H9 (cell line): ENCODE data around the gene FBRSL1. TPM values are rescaled to one million over a fixed set of nuclear protein-coding genes. Genes with fewer than 3 reads are reported as not detected.

ENCODE experiments used
- DNase-seq: peaks from one replicate; pipeline ENCODE4 v3.0.0-alpha.2; 2017
- H2AFZ ChIP-seq: one replicate; pipeline ENCODE4 v1.6.1; 2013; ENCODE audit warnings: mild to moderate bottlenecking, low read length, control low read depth, moderate library complexity
- H2AK5ac ChIP-seq: 2 replicates; pipeline ENCODE4 v1.6.1; 2013; ENCODE audit warnings: low read length, control low read depth, mixed read lengths; ENCODE audit not compliant: insufficient read length
- H2BK120ac ChIP-seq: one replicate; pipeline ENCODE4 v1.6.1; 2013; ENCODE audit warnings: low read depth, mild to moderate bottlenecking, low read length, control low read depth, inconsistent platforms; ENCODE audit not compliant: poor library complexity, severe bottlenecking
- H2BK12ac ChIP-seq: 2 replicates; pipeline ENCODE4 v1.6.1; 2013; ENCODE audit warnings: low read length, control low read depth, mixed read lengths, low read depth; ENCODE audit not compliant: insufficient read length
- H2BK15ac ChIP-seq: 2 replicates; pipeline ENCODE4 v1.6.1; 2013; ENCODE audit warnings: low read depth, low read length, control low read depth
- H2BK20ac ChIP-seq: one replicate; pipeline ENCODE4 v1.6.1; 2013; ENCODE audit warnings: low read depth, mild to moderate bottlenecking, low read length, control low read depth, inconsistent platforms; ENCODE audit not compliant: poor library complexity, severe bottlenecking
- H2BK5ac ChIP-seq: 2 replicates; pipeline ENCODE4 v1.6.1; 2013; ENCODE audit warnings: low read length, control low read depth, mixed read lengths; ENCODE audit not compliant: insufficient read length
- H3K14ac ChIP-seq: 2 replicates; pipeline ENCODE4 v1.6.1; 2013; ENCODE audit warnings: low read length, control low read depth; ENCODE audit not compliant: insufficient read depth
- H3K18ac ChIP-seq: 2 replicates; pipeline ENCODE4 v1.6.1; 2013; ENCODE audit warnings: low read depth, mild to moderate bottlenecking, mixed read lengths, low read length, control low read depth; ENCODE audit not compliant: insufficient read length
- H3K23ac ChIP-seq: 2 replicates; pipeline ENCODE4 v1.6.1; 2013; ENCODE audit warnings: low read length, control low read depth, mixed read lengths, low read depth; ENCODE audit not compliant: insufficient read length
- H3K23me2 ChIP-seq: 2 replicates; pipeline ENCODE4 v1.6.1; 2013; ENCODE audit warnings: low read depth, mild to moderate bottlenecking, mixed read lengths, low read length, control low read depth; ENCODE audit not compliant: insufficient read length, poor library complexity, severe bottlenecking
- H3K27ac ChIP-seq: 2 replicates; pipeline ENCODE4 v1.5.1; 2013; ENCODE audit warnings: low read length, control low read depth, mixed read lengths, low read depth; ENCODE audit not compliant: insufficient read length
- H3K27me3 ChIP-seq: 2 replicates; pipeline ENCODE4 v1.6.1; 2013; ENCODE audit warnings: low read length, control low read depth, inconsistent platforms; ENCODE audit not compliant: insufficient read depth
- H3K4ac ChIP-seq: 2 replicates; pipeline ENCODE4 v1.6.1; 2013; ENCODE audit warnings: low read depth, mild to moderate bottlenecking, control low read depth, inconsistent platforms, low read length, moderate library complexity
- H3K4me1 ChIP-seq: 2 replicates; pipeline ENCODE4 v1.6.1; 2013; ENCODE audit warnings: low read length, control low read depth, inconsistent platforms; ENCODE audit not compliant: insufficient read depth
- H3K4me2 ChIP-seq: 2 replicates; pipeline ENCODE4 v1.6.1; 2013; ENCODE audit warnings: low read length, control low read depth, mixed read lengths; ENCODE audit not compliant: insufficient read length, insufficient read depth
- H3K56ac ChIP-seq: 2 replicates; pipeline ENCODE4 v1.6.1; 2013; ENCODE audit warnings: low read depth, mild to moderate bottlenecking, mixed read lengths, low read length, control low read depth; ENCODE audit not compliant: insufficient read length
- H3K79me1 ChIP-seq: 2 replicates; pipeline ENCODE4 v1.6.1; 2013; ENCODE audit warnings: low read depth, mild to moderate bottlenecking, moderate library complexity, low read length, control low read depth, inconsistent platforms; ENCODE audit not compliant: insufficient read depth, poor library complexity, severe bottlenecking
- H3K79me2 ChIP-seq: 2 replicates; pipeline ENCODE4 v1.6.1; 2013; ENCODE audit warnings: low read length, control low read depth, inconsistent platforms; ENCODE audit not compliant: insufficient read depth
- H3K9ac ChIP-seq: 2 replicates; pipeline ENCODE4 v1.6.1; 2013; ENCODE audit warnings: low read length, control low read depth, mixed read lengths; ENCODE audit not compliant: insufficient read length; ENCODE audit errors: extremely low read depth
- H3K9me3 ChIP-seq: one replicate; pipeline ENCODE4 v1.6.1; 2013; ENCODE audit warnings: low read depth, low read length, inconsistent platforms; ENCODE audit not compliant: control insufficient read depth
- H3T11ph ChIP-seq: one replicate; pipeline ENCODE4 v1.6.1; 2013; ENCODE audit warnings: mild to moderate bottlenecking, low read length, control low read depth, inconsistent platforms
- H4K20me1 ChIP-seq: one replicate; pipeline ENCODE4 v1.6.1; 2013; ENCODE audit not compliant: control insufficient read depth, insufficient read length, insufficient read depth
- H4K5ac ChIP-seq: 2 replicates; pipeline ENCODE4 v1.6.1; 2013; ENCODE audit warnings: low read depth, mild to moderate bottlenecking, mixed read lengths, low read length, control low read depth; ENCODE audit not compliant: insufficient read length
- H4K8ac ChIP-seq: replicated peaks from 2 replicates; pipeline ENCODE4 v1.6.1; 2013; ENCODE audit warnings: low read length, control low read depth, mixed read lengths, low read depth; ENCODE audit not compliant: insufficient read length
- H4K91ac ChIP-seq: 2 replicates; pipeline ENCODE4 v1.6.1; 2013; ENCODE audit warnings: low read depth, mild to moderate bottlenecking, moderate library complexity, mixed read lengths, low read length, control low read depth; ENCODE audit not compliant: insufficient read length
- H3K27ac Mint-ChIP-seq, 3 experiments: 2 replicates in 2 of 3; 3 replicates in 1 of 3; pipeline ENCODE4 v1.8.0; 2020 to 2021; ENCODE audit warnings: mixed read lengths in 3 of 3, mild to moderate bottlenecking in 1 of 3, moderate library complexity in 1 of 3
- H3K27me3 Mint-ChIP-seq: 2 replicates; pipeline ENCODE4 v1.8.0; 2021; ENCODE audit warnings: low read depth, mild to moderate bottlenecking, moderate library complexity, mixed read lengths
- H3K36me3 Mint-ChIP-seq, 3 experiments: 2 replicates in 2 of 3; 3 replicates in 1 of 3; pipeline ENCODE4 v1.8.0; 2020 to 2021; ENCODE audit warnings: low read depth in 3 of 3, mixed read lengths in 3 of 3; ENCODE audit not compliant: insufficient read depth in 1 of 3
- H3K4me1 Mint-ChIP-seq, 2 experiments: 2 replicates each; pipeline ENCODE4 v1.8.0; 2020; ENCODE audit warnings: mixed read lengths in 2 of 2
- H3K4me3 Mint-ChIP-seq, 2 experiments: 2 replicates in 1 of 2; 3 replicates in 1 of 2; pipeline ENCODE4 v1.8.0; 2020 to 2021; ENCODE audit warnings: mild to moderate bottlenecking in 2 of 2, mixed read lengths in 2 of 2, moderate library complexity in 1 of 2
- H3K9me3 Mint-ChIP-seq, 2 experiments: 2 replicates in 1 of 2; 3 replicates in 1 of 2; pipeline ENCODE4 v1.8.0; 2020; ENCODE audit warnings: mild to moderate bottlenecking in 2 of 2, mixed read lengths in 2 of 2, moderate library complexity in 1 of 2
- WGBS: extraction: QIAGEN DNeasy Blood & Tissue Kit; methylation state at CpG from one replicate; pipeline ENCODE4 v1.1.7; 2013; ENCODE audit warnings: missing lambda C conversion rate, low lambda C conversion rate, mixed read lengths; ENCODE audit not compliant: insufficient read length; ENCODE audit errors: extremely low coverage; 5-methylcytosine and 5-hydroxymethylcytosine counted together
- total RNA-seq: library from RNA; stranded (reverse); gene quantifications from 2 replicates; pipeline ENCODE4 v1.2.1, GENCODE V29; 2021
- TF ChIP-seq, protein P1 (sequence below): fragments of 200-600 bp; sonication (generic); conservative IDR thresholded peaks from 3 replicates; pipeline ENCODE4 v1.8.0; 2021; ENCODE audit warnings: antibody characterized with exemption, mild to moderate bottlenecking

FBRSL1 gene
- total RNA-seq, 1 experiment from 2014 or later, result 90.8 TPM

DNA sequence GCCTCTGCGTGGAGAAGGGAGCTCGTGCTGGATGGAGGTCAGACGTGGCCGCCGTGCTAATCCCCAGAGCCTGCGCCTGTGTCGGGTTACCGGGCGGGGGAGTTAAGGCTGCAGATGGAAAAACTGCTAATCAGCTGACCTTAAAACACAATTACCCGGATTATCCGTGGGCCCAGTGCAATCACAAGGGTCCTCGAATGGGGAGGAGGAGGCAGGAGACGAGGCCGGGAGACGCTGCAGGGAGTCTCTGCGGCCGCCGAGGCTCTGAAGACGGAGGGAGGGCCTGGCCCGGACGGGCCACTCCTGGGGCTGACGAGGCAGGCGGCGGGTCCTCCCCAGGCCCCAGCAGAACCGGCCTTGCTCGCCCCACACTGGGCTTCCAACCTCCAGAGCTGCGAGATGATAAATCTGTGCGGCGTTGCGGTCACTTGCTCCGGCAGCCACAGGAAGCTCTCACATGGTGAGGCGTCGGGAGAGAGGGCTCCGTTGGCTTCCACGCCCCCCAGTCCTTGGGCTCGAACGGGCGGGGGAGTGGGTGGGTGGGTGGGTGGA, 32.9 kb upstream of the FBRSL1 start:
- H3K27me3 Mint-ChIP-seq, result peaks cover 48% of the 10 kb centered on the region
- H4K91ac ChIP-seq, result no peak overlapping the region
- peaks cover 0 to 10% of the 10 kb centered on the region in 2 experiments; a peak in 2 of 4 replicates for H3K4me1 Mint-ChIP-seq
- H3T11ph ChIP-seq, result no peak overlapping the region
- WGBS, result no CpG with 5 or more reads among the region's 38 CpGs
- H3K4me2 ChIP-seq, result no peak overlapping the region
- H3K4me1 ChIP-seq, result no peaks in the 10 kb centered on the region
- no peak overlapping the region for H3K4ac ChIP-seq
- H2AK5ac ChIP-seq, result no peak overlapping the region
- H2BK20ac ChIP-seq, result no peak overlapping the region
- H2BK5ac ChIP-seq, result no peak overlapping the region
- H3K79me1 ChIP-seq, result no peaks in the 10 kb centered on the region
- H3K23me2 ChIP-seq, result no peaks in the 10 kb centered on the region
- H4K5ac ChIP-seq, result no peak overlapping the region
- no peak overlapping the region for H2BK120ac ChIP-seq
- no peak overlapping the region for H2AFZ ChIP-seq
- no peak overlapping the region for H3K4me3 Mint-ChIP-seq
- DNase-seq, result no peak
- H4K20me1 ChIP-seq, result no peaks in the 10 kb centered on the region
- H2BK15ac ChIP-seq, result no peak overlapping the region
- H3K79me2 ChIP-seq, result no peaks in the 10 kb centered on the region
- H3K14ac ChIP-seq, result no peak overlapping the region
- H2BK12ac ChIP-seq, result no peak overlapping the region
- H3K56ac ChIP-seq, result no peak overlapping the region
- no peak overlapping the region for H3K9ac ChIP-seq
- peaks cover 35% of the 10 kb centered on the region; the same call in 1 of the 2 replicates for H3K27me3 ChIP-seq
- H3K27ac Mint-ChIP-seq, result no peak overlapping the region
- H3K18ac ChIP-seq, result no peak overlapping the region
- H3K9me3 Mint-ChIP-seq, result peaks cover 15 to 16% of the 10 kb centered on the region in 2 experiments; a peak in 4 of 5 replicates
- peaks cover 0 to 9% (median 8%) of the 10 kb centered on the region in 3 experiments; a peak in 6 of 7 replicates for H3K36me3 Mint-ChIP-seq
- TF ChIP-seq, protein P1, sequence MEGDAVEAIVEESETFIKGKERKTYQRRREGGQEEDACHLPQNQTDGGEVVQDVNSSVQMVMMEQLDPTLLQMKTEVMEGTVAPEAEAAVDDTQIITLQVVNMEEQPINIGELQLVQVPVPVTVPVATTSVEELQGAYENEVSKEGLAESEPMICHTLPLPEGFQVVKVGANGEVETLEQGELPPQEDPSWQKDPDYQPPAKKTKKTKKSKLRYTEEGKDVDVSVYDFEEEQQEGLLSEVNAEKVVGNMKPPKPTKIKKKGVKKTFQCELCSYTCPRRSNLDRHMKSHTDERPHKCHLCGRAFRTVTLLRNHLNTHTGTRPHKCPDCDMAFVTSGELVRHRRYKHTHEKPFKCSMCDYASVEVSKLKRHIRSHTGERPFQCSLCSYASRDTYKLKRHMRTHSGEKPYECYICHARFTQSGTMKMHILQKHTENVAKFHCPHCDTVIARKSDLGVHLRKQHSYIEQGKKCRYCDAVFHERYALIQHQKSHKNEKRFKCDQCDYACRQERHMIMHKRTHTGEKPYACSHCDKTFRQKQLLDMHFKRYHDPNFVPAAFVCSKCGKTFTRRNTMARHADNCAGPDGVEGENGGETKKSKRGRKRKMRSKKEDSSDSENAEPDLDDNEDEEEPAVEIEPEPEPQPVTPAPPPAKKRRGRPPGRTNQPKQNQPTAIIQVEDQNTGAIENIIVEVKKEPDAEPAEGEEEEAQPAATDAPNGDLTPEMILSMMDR, result no peak
- H3K23ac ChIP-seq, result no peak overlapping the region
- H3K27ac ChIP-seq, result no peak overlapping the region
- no peak overlapping the region for H4K8ac ChIP-seq
- no peaks in the 10 kb centered on the region for H3K9me3 ChIP-seq
